Measurements from ENCODE around the gene CST3. TPM values are rescaled to one million over a fixed set of nuclear protein-coding genes. Genes with fewer than 3 reads are reported as not detected.
A peak's percentile ranks its signal among the peaks of the same experiment; 100 is the strongest.

Gene CST3
- total and polyA plus RNA-seq, 2 of the 8 experiments (the other 6 are each of a cell fraction or from before 2014, with no cell fraction given), result 53.2 to 184 TPM

DNA sequence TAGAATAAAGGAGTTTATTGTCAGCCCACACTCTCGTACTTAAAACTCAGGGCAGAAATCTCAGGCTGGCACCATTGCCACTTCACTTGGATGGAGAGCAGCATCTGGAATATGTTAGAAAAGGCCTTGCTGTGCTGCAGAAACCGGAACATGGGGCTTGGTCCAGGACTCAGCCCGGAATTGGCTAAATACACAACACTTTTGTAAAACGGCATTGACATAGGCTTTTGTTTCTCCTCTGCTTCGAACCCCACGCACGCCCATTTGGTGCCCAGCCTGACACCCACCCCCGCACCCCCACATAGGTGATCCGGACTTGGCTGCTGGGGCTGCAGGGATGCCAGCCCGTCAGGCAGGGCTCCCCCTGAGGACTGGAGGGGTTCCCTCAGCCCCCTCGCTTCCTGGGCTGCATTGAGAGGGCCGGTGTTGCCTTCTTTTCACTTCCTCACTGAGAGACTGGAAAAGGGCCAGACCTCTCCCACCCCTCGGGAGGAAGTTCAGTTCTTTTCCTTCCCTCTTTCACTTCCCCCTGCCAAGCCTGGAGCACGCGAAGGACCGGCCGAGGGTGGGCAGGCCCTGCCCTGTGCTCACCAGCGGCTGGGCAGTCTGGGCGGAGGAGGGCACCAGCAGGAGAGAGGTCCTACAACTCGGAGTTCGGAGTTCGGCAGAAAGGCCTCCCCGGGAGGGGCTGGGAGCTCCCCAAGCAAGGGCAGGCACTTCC lies 17.9 kb upstream of the CST3 start:
- no peak for TF ChIP-seq SIRT6 (IDR thresholded peaks at IDR 0.05; ENCODE audit: low read length)
- no peak for TF ChIP-seq CBX5 (IDR thresholded peaks at IDR 0.05; ENCODE audit: low read depth, low read length)
- no peak for TF ChIP-seq MAFK (IDR thresholded peaks at IDR 0.05; ENCODE audit: low read depth, low read length)
- TF ChIP-seq EP300 (IDR thresholded peaks at IDR 0.05; ENCODE audit: borderline replicate concordance in 1 of 2, low read depth in 2 of 2, low read length in 2 of 2), result no peak
- no peak for TF ChIP-seq CHD2 (IDR thresholded peaks at IDR 0.05; ENCODE audit: low read length)
- no peak for TF ChIP-seq SIX5 (IDR thresholded peaks at IDR 0.05; ENCODE audit: low read depth, low read length)
- no peak for TF ChIP-seq KDM1A (IDR thresholded peaks at IDR 0.05; ENCODE audit: borderline replicate concordance, low read length)
- no peak for TF ChIP-seq RFX5 (IDR thresholded peaks at IDR 0.05; ENCODE audit: borderline replicate concordance, low read depth, low read length)
- TF ChIP-seq, protein P1, sequence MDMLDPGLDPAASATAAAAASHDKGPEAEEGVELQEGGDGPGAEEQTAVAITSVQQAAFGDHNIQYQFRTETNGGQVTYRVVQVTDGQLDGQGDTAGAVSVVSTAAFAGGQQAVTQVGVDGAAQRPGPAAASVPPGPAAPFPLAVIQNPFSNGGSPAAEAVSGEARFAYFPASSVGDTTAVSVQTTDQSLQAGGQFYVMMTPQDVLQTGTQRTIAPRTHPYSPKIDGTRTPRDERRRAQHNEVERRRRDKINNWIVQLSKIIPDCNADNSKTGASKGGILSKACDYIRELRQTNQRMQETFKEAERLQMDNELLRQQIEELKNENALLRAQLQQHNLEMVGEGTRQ (IDR thresholded peaks at IDR 0.05; ENCODE audit: low read length), result no peak
- TF ChIP-seq EGR1 (IDR thresholded peaks at IDR 0.05; ENCODE audit: borderline replicate concordance, low read depth, low read length), result no peak
- no peak for TF ChIP-seq EZH2 (IDR thresholded peaks at IDR 0.05; ENCODE audit: low read depth, low read length, severe bottlenecking)
- H3K9ac ChIP-seq (replicated peaks in 1 of 4; ENCODE audit: extremely low read depth in 1 of 4, low read depth in 3 of 4, low read length in 3 of 4), result no peak overlapping the region
- ChIA-PET CTCF (ENCODE audit: partially characterized antibody) (interaction anchor here (1.3 to 6.1 kb wide), 3 partner anchors 12 to 127 kb away, joined by 4 to 29 read pairs (median 5); no protein-coding TSS in a partner anchor), POLR2A (ENCODE audit: partially characterized antibody) (no interaction called here)
- WGBS, 2 experiments (ENCODE audit: extremely low coverage in 1 of 2, insufficient coverage in 1 of 2, insufficient read length in 1 of 2, insufficient replicate concordance in 2 of 2, low coverage in 1 of 2, low lambda C conversion rate in 2 of 2, missing lambda C conversion rate in 1 of 2), result 83% methylated on average over 21 of the region's 23 CpGs; no CpG with 5 or more reads in 1 of the 2 experiments
- no peaks in the 10 kb centered on the region for H3K79me1 ChIP-seq (ENCODE audit: low read depth, low read length)
- no peak overlapping the region for H3K14ac ChIP-seq (ENCODE audit: insufficient read length)
- H4K5ac ChIP-seq (ENCODE audit: insufficient read length, low read depth, low read length), result no peak overlapping the region
- H2BK20ac ChIP-seq (ENCODE audit: low read length), result no peak overlapping the region
- no peaks in the 10 kb centered on the region; a peak in 1 of 7 replicates for H3K27me3 ChIP-seq (replicated peaks in 1 of 4; ENCODE audit: control insufficient read depth in 3 of 4, extremely low read depth in 1 of 4, insufficient read depth in 3 of 4, low read length in 3 of 4)
- peak overlapping the region; percentile 57; the same call in 1 of the 2 replicates for H4K8ac ChIP-seq (ENCODE audit: extremely low read depth, insufficient read depth, low read length)
- H4K20me1 ChIP-seq (replicated peaks in 1 of 2; ENCODE audit: control insufficient read depth in 1 of 2, insufficient read depth in 2 of 2, low read length in 2 of 2), result peaks cover 0 to 3% of the 10 kb centered on the region in 2 experiments
- H2BK120ac ChIP-seq (replicated peaks; ENCODE audit: low read depth, low read length), result no peak overlapping the region
- H3K36me3 ChIP-seq (ENCODE audit: control insufficient read depth in 2 of 4, insufficient read depth in 4 of 4, low read length in 3 of 4), result no peaks in the 10 kb centered on the region
- H3K23me2 ChIP-seq (ENCODE audit: low read depth, low read length), result peaks cover 5% of the 10 kb centered on the region
- peaks cover 0 to 5% (median 0%) of the 10 kb centered on the region in 4 experiments; a peak in 2 of 7 replicates for H3K4me1 ChIP-seq (replicated peaks in 1 of 4; ENCODE audit: control insufficient read depth in 3 of 4, insufficient read depth in 4 of 4, low read length in 3 of 4)
- H4K91ac ChIP-seq (replicated peaks; ENCODE audit: insufficient read length, low read length), result peak overlapping the region; percentile 26
- no peak overlapping the region for H3K4me2 ChIP-seq (ENCODE audit: insufficient read depth in 1 of 2, low read depth in 2 of 2, low read length in 2 of 2)
- H3K56ac ChIP-seq (replicated peaks; ENCODE audit: insufficient read length, low read depth, low read length), result no peak overlapping the region
- peak in 1 of 2 experiments; percentile 50 for DNase-seq (ENCODE audit: low read depth in 1 of 2, low spot score in 2 of 2)
- no peak overlapping the region; the same call in 1 of the 2 replicates for H3K18ac ChIP-seq (ENCODE audit: extremely low read depth, low read length)
- no peak overlapping the region for H3K4ac ChIP-seq (replicated peaks; ENCODE audit: insufficient read length, low read depth, low read length)
- H3K23ac ChIP-seq (ENCODE audit: insufficient read length), result no peak overlapping the region
- no peaks in the 10 kb centered on the region for H3K9me3 ChIP-seq (ENCODE audit: insufficient read depth in 2 of 2, low read depth in 1 of 2, low read length in 1 of 2)
- H3K4me3 ChIP-seq (ENCODE audit: extremely low read depth in 1 of 4, insufficient read depth in 2 of 4, low read depth in 3 of 4, low read length in 4 of 4), result no peak overlapping the region
- no peak overlapping the region for H2BK5ac ChIP-seq (ENCODE audit: low read depth, low read length)
- H2AK5ac ChIP-seq (ENCODE audit: low read depth, low read length), result no peak overlapping the region
- H2BK15ac ChIP-seq (ENCODE audit: low read length), result no peak overlapping the region
- H2BK12ac ChIP-seq (ENCODE audit: low read depth, low read length), result no peak overlapping the region
- no peak overlapping the region for H3K27ac ChIP-seq (ENCODE audit: low read depth, low read length)
- FAIRE-seq, result no peak
- no peaks in the 10 kb centered on the region for H3K79me2 ChIP-seq (ENCODE audit: control insufficient read depth in 1 of 2, insufficient read depth in 2 of 2, low read length in 2 of 2)
- H2AFZ ChIP-seq (ENCODE audit: low read length), result no peak overlapping the region

Measured in H1 (cell line).